Panc1 (cell line): ENCODE results near the gene LRIF1. TPM values are rescaled to one million over a fixed set of nuclear protein-coding genes. Genes with fewer than 3 reads are reported as not detected.

ENCODE experiments used
- ATAC-seq: fragments of 200-7000 bp; cut with Tn5 transposase; 2 replicates; pipeline ENCODE4 v1.9.1; 2020; ENCODE audit warnings: mild to moderate bottlenecking, moderate library complexity
- BruUV-seq: library from RNA; stranded (reverse); fragments of 400-500 nt; replicated peaks from 2 replicates; lab custom pipeline; 2021; lab: Mats Ljungman, UMichigan
- CTCF ChIA-PET: fragments of 300-600 bp; sonication (Branson Sonifier 250); formaldehyde crosslinking; loops from one replicate; lab custom pipeline; 2022; ENCODE audit warnings: antibody characterized with exemption; lab: Charles Lee
- POLR2A ChIA-PET: fragments of 300-600 bp; sonication (Branson Sonifier 250); formaldehyde crosslinking; loops from one replicate; lab custom pipeline; 2022; ENCODE audit warnings: antibody characterized with exemption; lab: Charles Lee
- DNase-seq: peaks from one replicate; pipeline ENCODE4 v3.0.0-alpha.2; 2010; ENCODE audit warnings: low read depth, low spot score
- H3K27ac ChIP-seq: 2 replicates; pipeline ENCODE4 v1.5.1; 2011; ENCODE audit warnings: mild to moderate bottlenecking, low read length, inconsistent platforms
- H3K27me3 ChIP-seq: fragments of 200-500 bp; sonication (Bioruptor generic); 2 replicates; pipeline ENCODE4 v1.6.0; 2014; ENCODE audit warnings: low read length, inconsistent platforms; ENCODE audit not compliant: control insufficient read depth, insufficient read depth
- H3K36me3 ChIP-seq: fragments of 200-500 bp; sonication (Bioruptor generic); 2 replicates; pipeline ENCODE4 v1.5.1; 2014; ENCODE audit warnings: inconsistent platforms, mild to moderate bottlenecking, low read length, moderate library complexity; ENCODE audit not compliant: control insufficient read depth, insufficient read depth
- H3K4me1 ChIP-seq: 2 replicates; pipeline ENCODE4 v1.5.1; 2011; ENCODE audit warnings: inconsistent platforms, mild to moderate bottlenecking, low read length, moderate library complexity; ENCODE audit not compliant: control insufficient read depth, insufficient read depth
- H3K4me3 ChIP-seq, 2 experiments: 2 replicates each; pipeline ENCODE4 v1.5.1; 2011 to 2012; ENCODE audit warnings: low read depth in 2 of 2, low read length in 2 of 2, mild to moderate bottlenecking in 2 of 2, inconsistent platforms in 1 of 2, moderate library complexity in 1 of 2
- H3K9me3 ChIP-seq: fragments of 200-500 bp; sonication (Bioruptor generic); 2 replicates; pipeline ENCODE4 v1.5.1; 2014; ENCODE audit warnings: low read depth, mild to moderate bottlenecking, inconsistent platforms, low read length, moderate library complexity; ENCODE audit not compliant: control insufficient read depth, insufficient read depth
- CTCF ChIP-seq: fragments of 450-650 bp; IDR thresholded peaks from 2 replicates; pipeline ENCODE4 v1.5.1; 2017; ENCODE audit warnings: mild to moderate bottlenecking
- POLR2AphosphoS5 ChIP-seq: IDR thresholded peaks from 2 replicates; pipeline ENCODE4 v1.6.1; 2012; ENCODE audit warnings: mild to moderate bottlenecking, low read depth, low read length, moderate library complexity
- REST ChIP-seq, 2 experiments: IDR thresholded peaks; 2 replicates each; pipeline ENCODE4 v1.6.1; 2011 to 2012; ENCODE audit warnings: low read depth in 2 of 2, control low read depth in 1 of 2, low read length in 1 of 2, mild to moderate bottlenecking in 1 of 2, moderate library complexity in 1 of 2; ENCODE audit not compliant: insufficient read depth in 1 of 2
- SIN3A ChIP-seq: IDR thresholded peaks from 2 replicates; pipeline ENCODE4 v1.6.1; 2012; ENCODE audit warnings: low read depth, mild to moderate bottlenecking, low read length, moderate library complexity, borderline replicate concordance; ENCODE audit not compliant: insufficient read depth
- TCF7L2 ChIP-seq: IDR thresholded peaks from 2 replicates; pipeline ENCODE4 v1.6.1; 2011; ENCODE audit warnings: mild to moderate bottlenecking, low read depth, low read length, inconsistent platforms
- in situ Hi-C: cut with HindIII; loops from 2 replicates; pipeline ENCODE4 v1.10.0; 2016; ENCODE audit warnings: low sequenced_read_pairs, low pct_unique_long_range_greater_than_20kb
- intact Hi-C: fragments of 100-400 bp; cut with micrococcal nuclease; formaldehyde crosslinking; loops from one replicate; pipeline ENCODE4 v1.10.0; 2022; ENCODE audit not compliant: unreplicated experiment
- total RNA-seq: library from RNA; stranded (reverse); gene quantifications from one replicate; pipeline ENCODE4 v1.2.1, GENCODE V29; 2021; ENCODE audit not compliant: unreplicated experiment

LRIF1 gene
- total RNA-seq, 1 experiment from 2014 or later, result 34.1 TPM

DNA sequence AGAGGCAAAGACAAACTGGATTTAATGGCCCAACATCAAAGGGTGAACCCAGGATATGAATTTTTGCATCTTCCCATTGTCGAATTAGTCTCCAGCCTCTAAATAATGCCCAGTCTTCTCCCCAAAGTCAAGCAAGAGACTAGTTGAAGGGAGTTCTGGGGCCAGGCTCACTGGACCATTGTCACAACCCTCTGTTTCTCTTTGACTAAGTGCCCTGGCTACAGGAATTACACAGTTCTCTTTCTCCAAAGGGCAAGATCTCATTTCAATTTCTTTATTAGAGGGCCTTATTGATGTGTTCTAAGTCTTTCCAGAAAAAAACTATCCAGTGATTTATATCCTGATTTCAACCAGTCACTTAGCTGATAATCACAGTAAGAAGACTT lies 64.3 kb downstream of the LRIF1 start:
- H3K27ac ChIP-seq, result no peak overlapping the region
- no peak for DNase-seq
- no peaks in the 10 kb centered on the region for H3K4me1 ChIP-seq
- no TSS peak for BruUV-seq
- no peak for TF ChIP-seq CTCF
- TF ChIP-seq SIN3A, result no peak
- TF ChIP-seq REST (IDR thresholded peaks at IDR 0.05; ENCODE audit: insufficient read depth in 1 of 2, low read depth in 2 of 2, low read length in 1 of 2), result no peak
- TF ChIP-seq POLR2AphosphoS5, result no peak
- no peak for TF ChIP-seq TCF7L2
- no peaks in the 10 kb centered on the region for H3K36me3 ChIP-seq
- no peaks in the 10 kb centered on the region for H3K9me3 ChIP-seq
- no peaks in the 10 kb centered on the region for H3K27me3 ChIP-seq
- no peak overlapping the region for H3K4me3 ChIP-seq
- intact Hi-C loops (no loop called here), in situ Hi-C loops (no loop called here)
- CTCF ChIA-PET, result no interaction called here
- POLR2A ChIA-PET, result no interaction called here
- no peak for ATAC-seq

DNA sequence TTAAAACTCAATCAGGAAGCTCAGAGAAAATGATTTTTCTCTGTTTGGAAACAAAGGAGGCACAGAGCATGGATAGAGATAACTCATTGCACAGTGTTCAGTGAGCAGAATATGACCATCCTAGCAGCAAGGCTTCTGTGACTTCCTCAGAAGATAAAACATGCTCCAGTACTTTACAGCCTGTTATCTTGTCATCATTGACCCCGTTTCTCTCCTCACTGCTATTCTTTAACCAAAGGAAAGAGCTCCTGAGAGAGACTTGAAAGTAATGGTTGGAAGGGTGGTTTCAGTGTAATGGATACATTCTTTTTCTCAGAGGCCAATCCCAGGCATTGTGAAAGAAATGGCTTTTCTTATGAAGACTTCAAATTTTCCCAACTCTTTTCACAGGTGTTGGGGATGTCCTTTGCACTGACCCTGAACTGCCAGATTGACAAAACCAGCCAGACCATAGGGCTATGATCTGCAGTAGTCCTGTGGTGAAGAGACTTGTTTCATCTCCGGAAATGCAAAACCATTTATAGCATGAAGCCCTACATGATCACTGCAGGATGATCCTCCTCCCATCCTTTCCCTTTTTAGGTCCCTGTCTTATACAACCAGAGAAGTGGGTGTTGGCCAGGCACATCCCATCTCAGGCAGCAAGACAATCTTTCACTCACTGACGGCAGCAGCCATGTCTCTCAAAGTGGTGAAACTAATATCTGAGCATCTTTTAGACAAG lies 64.8 kb downstream of the LRIF1 start:
- no peaks in the 10 kb centered on the region for H3K27me3 ChIP-seq
- POLR2A ChIA-PET, result no interaction called here
- BruUV-seq, result no TSS peak
- no peak overlapping the region for H3K27ac ChIP-seq
- H3K36me3 ChIP-seq, result no peaks in the 10 kb centered on the region
- no peak for TF ChIP-seq TCF7L2
- no peak for TF ChIP-seq SIN3A
- no peak for TF ChIP-seq POLR2AphosphoS5
- no peak for TF ChIP-seq CTCF
- TF ChIP-seq REST (IDR thresholded peaks at IDR 0.05; ENCODE audit: insufficient read depth in 1 of 2, low read depth in 2 of 2, low read length in 1 of 2), result no peak
- H3K4me1 ChIP-seq, result no peaks in the 10 kb centered on the region
- DNase-seq, result no peak
- H3K9me3 ChIP-seq, result no peaks in the 10 kb centered on the region
- intact Hi-C loops, result no loop called here
- no peak overlapping the region for H3K4me3 ChIP-seq
- no peak for ATAC-seq
- in situ Hi-C loops, result no loop called here
- CTCF ChIA-PET, result no interaction called here
